H1 (cell line): ENCODE data around the gene PHC2. TPM values are rescaled to one million over a fixed set of nuclear protein-coding genes. Genes with fewer than 3 reads are reported as not detected.

Source experiments
- CTCF ChIA-PET: fragments of 300-600 bp; sonication (Branson Sonifier 250); formaldehyde crosslinking; loops from one replicate; lab custom pipeline; 2021; ENCODE audit not compliant: partially characterized antibody; lab: Charles Lee
- POLR2A ChIA-PET: fragments of 300-600 bp; sonication (Branson Sonifier 250); formaldehyde crosslinking; loops from one replicate; lab custom pipeline; 2021; ENCODE audit warnings: inconsistent platforms; ENCODE audit not compliant: partially characterized antibody; lab: Charles Lee
- DNase-seq, 2 experiments: peaks; one replicate each; pipeline versions ENCODE4 v3.0.0 to v3.0.0-alpha.2; 2010 to 2022; ENCODE audit warnings: low spot score in 2 of 2, low read depth in 1 of 2, mixed read lengths in 1 of 2
- FAIRE-seq: peaks from 2 replicates; lab custom pipeline; 2011; peaks lifted over from hg19 to GRCh38; lab: Jason Lieb, UNC
- H2AFZ ChIP-seq: 2 replicates; pipeline ENCODE4 v1.8.1; 2012; ENCODE audit warnings: low read length, inconsistent platforms
- H2AK5ac ChIP-seq: 2 replicates; pipeline ENCODE4 v1.6.1; 2013; ENCODE audit warnings: low read depth, low read length
- H2BK120ac ChIP-seq: replicated peaks from 2 replicates; pipeline ENCODE3; 2013; ENCODE audit warnings: low read depth, low read length, inconsistent platforms
- H2BK12ac ChIP-seq: 2 replicates; pipeline ENCODE4 v1.6.1; 2013; ENCODE audit warnings: low read depth, low read length
- H2BK15ac ChIP-seq: 2 replicates; pipeline ENCODE4 v1.6.1; 2013; ENCODE audit warnings: low read length
- H2BK20ac ChIP-seq: 2 replicates; pipeline ENCODE4 v1.6.1; 2013; ENCODE audit warnings: low read length
- H2BK5ac ChIP-seq: 2 replicates; pipeline ENCODE4 v1.6.1; 2013; ENCODE audit warnings: low read depth, low read length
- H3K14ac ChIP-seq: 2 replicates; pipeline ENCODE4 v1.6.1; 2013; ENCODE audit warnings: inconsistent platforms; ENCODE audit not compliant: insufficient read length
- H3K18ac ChIP-seq: 2 replicates; pipeline ENCODE4 v1.6.1; 2013; ENCODE audit warnings: low read length; ENCODE audit errors: extremely low read depth
- H3K23ac ChIP-seq: 2 replicates; pipeline ENCODE4 v1.6.1; 2013; ENCODE audit warnings: inconsistent platforms; ENCODE audit not compliant: insufficient read length
- H3K23me2 ChIP-seq: 2 replicates; pipeline ENCODE4 v1.6.1; 2013; ENCODE audit warnings: low read depth, low read length
- H3K27ac ChIP-seq: 2 replicates; pipeline ENCODE4 v1.6.1; 2011; ENCODE audit warnings: low read depth, low read length, inconsistent platforms
- H3K27me3 ChIP-seq, 4 experiments: replicated peaks in 1 of 4; 1 replicate in 1 of 4; 2 replicates in 3 of 4; pipeline versions ENCODE4 v1.6.1 to v1.8.1; 2011 to 2013; ENCODE audit warnings: low read length in 3 of 4, mild to moderate bottlenecking in 3 of 4, inconsistent platforms in 2 of 4, mixed read lengths in 2 of 4, moderate library complexity in 1 of 4; ENCODE audit not compliant: control insufficient read depth in 3 of 4, insufficient read depth in 3 of 4; ENCODE audit errors: extremely low read depth in 1 of 4
- H3K36me3 ChIP-seq, 4 experiments: 2 replicates each; pipeline versions ENCODE4 v1.6.1 to v1.8.1; 2011 to 2013; ENCODE audit warnings: mild to moderate bottlenecking in 4 of 4, low read length in 3 of 4, moderate library complexity in 2 of 4, control low read depth in 1 of 4, inconsistent platforms in 1 of 4; ENCODE audit not compliant: insufficient read depth in 4 of 4, control insufficient read depth in 2 of 4
- H3K4ac ChIP-seq: replicated peaks from 2 replicates; pipeline ENCODE3; 2013; ENCODE audit warnings: low read length, low read depth, mixed read lengths, inconsistent platforms; ENCODE audit not compliant: insufficient read length
- H3K4me1 ChIP-seq, 4 experiments: replicated peaks in 1 of 4; 1 replicate in 1 of 4; 2 replicates in 3 of 4; pipeline versions ENCODE4 v1.6.1 to v1.8.1; 2011 to 2013; ENCODE audit warnings: low read length in 3 of 4, inconsistent platforms in 2 of 4, mixed read lengths in 1 of 4; ENCODE audit not compliant: insufficient read depth in 4 of 4, control insufficient read depth in 3 of 4
- H3K4me2 ChIP-seq, 2 experiments: 2 replicates each; pipeline versions ENCODE4 v1.6.1 to v1.8.1; 2011 to 2013; ENCODE audit warnings: low read depth in 2 of 2, low read length in 2 of 2, control low read depth in 1 of 2, inconsistent platforms in 1 of 2, mild to moderate bottlenecking in 1 of 2; ENCODE audit not compliant: insufficient read depth in 1 of 2
- H3K4me3 ChIP-seq, 4 experiments: fragments of 200-600, 300-600 bp in 1 of 4; sonication (generic), shearing (Covaris generic), sonication (Bioruptor Twin) in 1 of 4; 2 replicates each; pipeline versions ENCODE4 v1.5.1 to v1.8.1; 2011 to 2016; ENCODE audit warnings: low read length in 4 of 4, low read depth in 3 of 4, control low read depth in 2 of 4, inconsistent platforms in 2 of 4, mild to moderate bottlenecking in 2 of 4, mixed read lengths in 1 of 4, moderate library complexity in 1 of 4; ENCODE audit not compliant: insufficient read depth in 2 of 4; ENCODE audit errors: extremely low read depth in 1 of 4
- H3K56ac ChIP-seq: replicated peaks from 2 replicates; pipeline ENCODE3; 2013; ENCODE audit warnings: low read depth, mild to moderate bottlenecking, mixed read lengths, low read length, inconsistent platforms; ENCODE audit not compliant: insufficient read length
- H3K79me1 ChIP-seq: 2 replicates; pipeline ENCODE4 v1.6.1; 2013; ENCODE audit warnings: low read depth, low read length, control low read depth
- H3K79me2 ChIP-seq, 2 experiments: 2 replicates each; pipeline versions ENCODE4 v1.6.1 to v1.8.1; 2012 to 2013; ENCODE audit warnings: low read length in 2 of 2, mild to moderate bottlenecking in 2 of 2, inconsistent platforms in 1 of 2; ENCODE audit not compliant: insufficient read depth in 2 of 2, control insufficient read depth in 1 of 2
- H3K9ac ChIP-seq, 4 experiments: replicated peaks in 1 of 4; 1 replicate in 1 of 4; 2 replicates in 3 of 4; pipeline versions ENCODE4 v1.6.1 to v1.8.1; 2011 to 2013; ENCODE audit warnings: low read depth in 3 of 4, low read length in 3 of 4, control low read depth in 2 of 4, mild to moderate bottlenecking in 2 of 4, moderate library complexity in 2 of 4, inconsistent platforms in 1 of 4; ENCODE audit errors: extremely low read depth in 1 of 4
- H3K9me3 ChIP-seq, 2 experiments: 2 replicates each; pipeline versions ENCODE4 v1.6.1 to v1.8.1; 2012 to 2013; ENCODE audit warnings: mild to moderate bottlenecking in 2 of 2, moderate library complexity in 2 of 2, control low read depth in 1 of 2, inconsistent platforms in 1 of 2, low read depth in 1 of 2, low read length in 1 of 2, mixed read lengths in 1 of 2; ENCODE audit not compliant: insufficient read depth in 2 of 2
- H4K20me1 ChIP-seq, 2 experiments: replicated peaks in 1 of 2; 2 replicates each; pipeline versions ENCODE3 to v1.8.1; 2011 to 2013; ENCODE audit warnings: inconsistent platforms in 2 of 2, low read length in 2 of 2, mild to moderate bottlenecking in 1 of 2; ENCODE audit not compliant: insufficient read depth in 2 of 2, control insufficient read depth in 1 of 2
- H4K5ac ChIP-seq: 2 replicates; pipeline ENCODE4 v1.6.1; 2013; ENCODE audit warnings: low read length, low read depth, mixed read lengths, inconsistent platforms; ENCODE audit not compliant: insufficient read length
- H4K8ac ChIP-seq: 2 replicates; pipeline ENCODE4 v1.8.0; 2013; ENCODE audit warnings: mild to moderate bottlenecking, moderate library complexity, low read length, inconsistent platforms; ENCODE audit not compliant: insufficient read depth; ENCODE audit errors: extremely low read depth
- H4K91ac ChIP-seq: replicated peaks from 2 replicates; pipeline ENCODE3; 2013; ENCODE audit warnings: low read length, mixed read lengths, inconsistent platforms; ENCODE audit not compliant: insufficient read length
- BRCA1 ChIP-seq: IDR thresholded peaks from 2 replicates; pipeline ENCODE4 v1.6.1; 2012; ENCODE audit warnings: low read depth, low read length, improper control_type of control experiment
- CREB1 ChIP-seq: IDR thresholded peaks from 2 replicates; pipeline ENCODE4 v1.6.1; 2012; ENCODE audit warnings: inconsistent platforms
- JUND ChIP-seq: IDR thresholded peaks from 2 replicates; pipeline ENCODE4 v1.6.1; 2011; ENCODE audit warnings: mild to moderate bottlenecking, improper control_type of control experiment, low read length
- WGBS, 2 experiments: shearing (Covaris generic) in 1 of 2; methylation state at CpG; one replicate each; pipeline versions ENCODE4 v1.1.6 to v1.1.7; 2013 to 2015; ENCODE audit warnings: low lambda C conversion rate in 2 of 2, mixed read lengths in 2 of 2, inconsistent platforms in 1 of 2, low coverage in 1 of 2, missing lambda C conversion rate in 1 of 2; ENCODE audit not compliant: insufficient replicate concordance in 2 of 2, insufficient coverage in 1 of 2, insufficient read length in 1 of 2; ENCODE audit errors: extremely low coverage in 1 of 2, missing lambda C conversion rate in 1 of 2; 5-methylcytosine and 5-hydroxymethylcytosine counted together
- polyA plus RNA-seq, 7 experiments: library from polyadenylated mRNA; depleted of rRNA in 3 of 7; stranded (reverse) in 5 of 7; unstranded in 2 of 7; fragments of >200 nt in 5 of 7; fragments of 200-250 nt in 2 of 7; gene quantifications; 1 replicate in 5 of 7; 2 replicates in 1 of 7; 4 replicates in 1 of 7; pipeline versions ENCODE4 v1.2.1 to v1.2.3, GENCODE V29; 2011 to 2013; ENCODE audit warnings: missing spikeins in 2 of 7, mixed read lengths in 2 of 7
- total RNA-seq: library from RNA; stranded (reverse); fragmentation: NEBNext Ultra II Directional; extraction: Animal tissue kit (Norgen Biotek cat#: 25700); gene quantifications from 2 replicates; pipeline ENCODE4 v1.2.1, GENCODE V29; 2021

PHC2 gene
- total and polyA plus RNA-seq, 2 of the 8 experiments (the other 6 are each of a cell fraction or from before 2014, with no cell fraction given), result 5.6 to 14.2 TPM

GRCh38 chr1:33286451-33287185, 144.3 kb downstream of the PHC2 start:
- Histone ChIP-seq H3K14ac (no peak overlapping the region), H3K56ac (no peak overlapping the region), H3K79me1 (no peaks in the 10 kb centered on the region), H3K23me2 (no peaks in the 10 kb centered on the region), H3K9me3 (no peaks in the 10 kb centered on the region), H2BK15ac (no peak overlapping the region), H2BK12ac (no peak overlapping the region), H3K18ac (no peak overlapping the region), H4K20me1 (peaks cover 0 to 3% of the 10 kb centered on the region in 2 experiments), H4K5ac (no peak overlapping the region), H2AK5ac (no peak overlapping the region), H3K27ac (no peak overlapping the region), H3K79me2 (no peaks in the 10 kb centered on the region), H3K36me3 (peaks cover 4 to 8% (median 6%) of the 10 kb centered on the region in 4 experiments; a peak in 7 of 8 replicates), H3K9ac (no peak overlapping the region), H3K4ac (no peak overlapping the region), H3K4me2 (no peak overlapping the region), H3K4me1 (no peaks in the 10 kb centered on the region), H2AFZ (no peak overlapping the region), H2BK120ac (no peak overlapping the region), H4K8ac (no peak overlapping the region), H2BK20ac (no peak overlapping the region), H3K4me3 (no peak overlapping the region), H3K23ac (no peak overlapping the region), H4K91ac (no peak overlapping the region), H3K27me3 (no peaks in the 10 kb centered on the region), H2BK5ac (no peak overlapping the region)
- WGBS, 2 experiments, result 87% methylated on average over 8 of the region's 8 CpGs; no CpG with 5 or more reads in 1 of the 2 experiments
- FAIRE-seq, result no peak
- DNase-seq, result no peak
- ChIA-PET CTCF (interaction anchor here (0.7 to 2.2 kb wide), 4 partner anchors 9 to 779 kb away, joined by 3 to 9 read pairs (median 4); no protein-coding TSS in a partner anchor), POLR2A (no interaction called here)
- TF ChIP-seq JUND (no peak), BRCA1 (no peak), CREB1 (no peak)
